ENCODE results near the gene NIPBL. TPM values are rescaled to one million over a fixed set of nuclear protein-coding genes. Genes with fewer than 3 reads are reported as not detected.

Gene NIPBL
- total RNA-seq, 1 experiment from 2014 or later, result 48.3 TPM

DNA sequence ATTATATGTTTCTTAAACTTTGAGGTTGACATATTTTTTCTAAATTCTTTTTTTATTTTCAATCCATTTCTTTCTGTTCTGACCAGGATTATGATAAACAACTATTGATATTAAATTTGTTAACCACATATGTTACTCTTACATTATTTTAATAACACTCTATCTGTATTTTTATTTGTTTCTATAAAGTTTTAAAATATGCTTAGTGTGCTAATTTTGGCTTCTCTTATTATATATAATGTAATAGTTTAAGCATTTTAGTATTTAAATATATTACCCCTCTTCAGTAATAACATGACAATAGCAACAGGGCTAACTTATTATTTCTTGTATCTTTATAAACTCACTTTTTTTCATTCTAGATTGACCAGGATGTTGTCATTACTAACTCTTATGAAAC is 137.8 kb downstream of the NIPBL start:
- no peaks in the 10 kb centered on the region for H3K27me3 Mint-ChIP-seq (ENCODE audit: low read depth)
- no peak overlapping the region for H3K4me3 Mint-ChIP-seq
- peaks cover 38% of the 10 kb centered on the region for H3K36me3 Mint-ChIP-seq
- DNase-seq (ENCODE audit: low spot score), result no peak
- H3K9me3 Mint-ChIP-seq, result no peaks in the 10 kb centered on the region
- ATAC-seq, result no peak
- TF ChIP-seq GTF2I (CRISPR knock-in tag; conservative IDR thresholded peaks at IDR 0.05), result no peak
- TF ChIP-seq USF1 (CRISPR knock-in tag; IDR thresholded peaks at IDR 0.05), result no peak
- no peak for TF ChIP-seq ZNF416 (CRISPR knock-in tag; IDR thresholded peaks at IDR 0.05)
- TF ChIP-seq OVOL2 (CRISPR knock-in tag; IDR thresholded peaks at IDR 0.05; ENCODE audit: borderline replicate concordance), result no peak
- TF ChIP-seq, protein P1, sequence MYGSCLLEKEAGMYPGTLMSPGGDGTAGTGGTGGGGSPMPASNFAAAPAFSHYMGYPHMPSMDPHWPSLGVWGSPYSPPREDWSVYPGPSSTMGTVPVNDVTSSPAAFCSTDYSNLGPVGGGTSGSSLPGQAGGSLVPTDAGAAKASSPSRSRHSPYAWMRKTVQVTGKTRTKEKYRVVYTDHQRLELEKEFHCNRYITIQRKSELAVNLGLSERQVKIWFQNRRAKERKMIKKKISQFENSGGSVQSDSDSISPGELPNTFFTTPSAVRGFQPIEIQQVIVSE (CRISPR knock-in tag; IDR thresholded peaks at IDR 0.05; ENCODE audit: borderline replicate concordance), result no peak
- no peak for TF ChIP-seq FOXJ3 (CRISPR knock-in tag; IDR thresholded peaks at IDR 0.05; ENCODE audit: borderline replicate concordance)
- TF ChIP-seq SP1 (CRISPR knock-in tag; conservative IDR thresholded peaks at IDR 0.05), result no peak
- TF ChIP-seq RELA (CRISPR knock-in tag; IDR thresholded peaks at IDR 0.05; ENCODE audit: borderline replicate concordance), result no peak
- no peak for TF ChIP-seq ARID4B (CRISPR knock-in tag; IDR thresholded peaks at IDR 0.05; ENCODE audit: borderline replicate concordance)
- TF ChIP-seq ZNF512 (CRISPR knock-in tag; IDR thresholded peaks at IDR 0.05; ENCODE audit: borderline replicate concordance), result no peak
- TF ChIP-seq, protein P2, sequence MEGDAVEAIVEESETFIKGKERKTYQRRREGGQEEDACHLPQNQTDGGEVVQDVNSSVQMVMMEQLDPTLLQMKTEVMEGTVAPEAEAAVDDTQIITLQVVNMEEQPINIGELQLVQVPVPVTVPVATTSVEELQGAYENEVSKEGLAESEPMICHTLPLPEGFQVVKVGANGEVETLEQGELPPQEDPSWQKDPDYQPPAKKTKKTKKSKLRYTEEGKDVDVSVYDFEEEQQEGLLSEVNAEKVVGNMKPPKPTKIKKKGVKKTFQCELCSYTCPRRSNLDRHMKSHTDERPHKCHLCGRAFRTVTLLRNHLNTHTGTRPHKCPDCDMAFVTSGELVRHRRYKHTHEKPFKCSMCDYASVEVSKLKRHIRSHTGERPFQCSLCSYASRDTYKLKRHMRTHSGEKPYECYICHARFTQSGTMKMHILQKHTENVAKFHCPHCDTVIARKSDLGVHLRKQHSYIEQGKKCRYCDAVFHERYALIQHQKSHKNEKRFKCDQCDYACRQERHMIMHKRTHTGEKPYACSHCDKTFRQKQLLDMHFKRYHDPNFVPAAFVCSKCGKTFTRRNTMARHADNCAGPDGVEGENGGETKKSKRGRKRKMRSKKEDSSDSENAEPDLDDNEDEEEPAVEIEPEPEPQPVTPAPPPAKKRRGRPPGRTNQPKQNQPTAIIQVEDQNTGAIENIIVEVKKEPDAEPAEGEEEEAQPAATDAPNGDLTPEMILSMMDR (IDR thresholded peaks at IDR 0.05), result no peak
- no peaks in the 10 kb centered on the region for H3K4me1 Mint-ChIP-seq
- CTCF ChIA-PET, result no interaction called here
- no peak overlapping the region for H3K27ac Mint-ChIP-seq
- POLR2A ChIA-PET, result no interaction called here

- Mint-ChIP-seq H3K9me3 (no peaks in the 10 kb centered on the region), H3K4me3 (no peak overlapping the region), H3K4me1 (no peaks in the 10 kb centered on the region), H3K27ac (no peak overlapping the region), H3K36me3 (peaks cover 36% of the 10 kb centered on the region), H3K27me3 (ENCODE audit: low read depth) (no peaks in the 10 kb centered on the region)
- DNase-seq (ENCODE audit: low spot score) (no peak), ATAC-seq (no peak)
- ChIA-PET CTCF (no interaction called here), POLR2A (no interaction called here)
- TF ChIP-seq, protein P3, sequence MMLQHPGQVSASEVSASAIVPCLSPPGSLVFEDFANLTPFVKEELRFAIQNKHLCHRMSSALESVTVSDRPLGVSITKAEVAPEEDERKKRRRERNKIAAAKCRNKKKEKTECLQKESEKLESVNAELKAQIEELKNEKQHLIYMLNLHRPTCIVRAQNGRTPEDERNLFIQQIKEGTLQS (CRISPR knock-in tag; conservative IDR thresholded peaks at IDR 0.05), result no peak
- TF ChIP-seq, protein P4, sequence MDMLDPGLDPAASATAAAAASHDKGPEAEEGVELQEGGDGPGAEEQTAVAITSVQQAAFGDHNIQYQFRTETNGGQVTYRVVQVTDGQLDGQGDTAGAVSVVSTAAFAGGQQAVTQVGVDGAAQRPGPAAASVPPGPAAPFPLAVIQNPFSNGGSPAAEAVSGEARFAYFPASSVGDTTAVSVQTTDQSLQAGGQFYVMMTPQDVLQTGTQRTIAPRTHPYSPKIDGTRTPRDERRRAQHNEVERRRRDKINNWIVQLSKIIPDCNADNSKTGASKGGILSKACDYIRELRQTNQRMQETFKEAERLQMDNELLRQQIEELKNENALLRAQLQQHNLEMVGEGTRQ (CRISPR knock-in tag; IDR thresholded peaks at IDR 0.05), result no peak
Observed at GRCh38 chr5:37015795-37016666, 139.5 kb downstream of the NIPBL start.

Measured in WTC11 (cell line).